Fibroblast of lung (primary cell): ENCODE measurements around the gene MPZL3. TPM values are rescaled to one million over a fixed set of nuclear protein-coding genes. Genes with fewer than 3 reads are reported as not detected.

Source experiments
- DNase-seq, 2 donors: peaks; one replicate each; pipeline versions ENCODE4 v3.0.0 to v3.0.0-alpha.2; 2010; ENCODE audit warnings: low read depth in 2 of 2
- H2AFZ ChIP-seq: 2 replicates; pipeline ENCODE4 v1.5.1; 2012; ENCODE audit warnings: low read length, control low read depth, inconsistent platforms
- H3K27ac ChIP-seq: 2 replicates; pipeline ENCODE4 v1.5.1; 2011; ENCODE audit warnings: low read length, control low read depth; ENCODE audit not compliant: insufficient read depth
- H3K27me3 ChIP-seq: 2 replicates; pipeline ENCODE4 v1.5.1; 2011; ENCODE audit warnings: mild to moderate bottlenecking, low read length; ENCODE audit not compliant: control insufficient read depth, insufficient read depth
- H3K36me3 ChIP-seq: 2 replicates; pipeline ENCODE4 v1.5.1; 2011; ENCODE audit warnings: low read length; ENCODE audit not compliant: control insufficient read depth, insufficient read depth
- H3K4me1 ChIP-seq: 2 replicates; pipeline ENCODE4 v1.5.1; 2011; ENCODE audit warnings: low read length; ENCODE audit not compliant: control insufficient read depth, insufficient read depth; ENCODE audit errors: extremely low read depth
- H3K4me2 ChIP-seq: 2 replicates; pipeline ENCODE4 v1.5.1; 2011; ENCODE audit warnings: low read length, control low read depth; ENCODE audit not compliant: insufficient read depth; ENCODE audit errors: extremely low read depth
- H3K4me3 ChIP-seq, 4 experiments: fragments of 200-600 bp in 1 of 4; sonication (generic) in 1 of 4; replicated peaks in 1 of 4; 2 replicates each; pipeline ENCODE4 v1.5.1; 2011 to 2016; ENCODE audit warnings: low read length in 4 of 4, low read depth in 3 of 4, mild to moderate bottlenecking in 3 of 4, control low read depth in 2 of 4, inconsistent platforms in 1 of 4, mixed read lengths in 1 of 4; ENCODE audit not compliant: insufficient read depth in 1 of 4; ENCODE audit errors: control extremely low read depth in 1 of 4
- H3K79me2 ChIP-seq: 2 replicates; pipeline ENCODE4 v1.5.1; 2012; ENCODE audit warnings: mild to moderate bottlenecking, low read length, inconsistent platforms; ENCODE audit not compliant: control insufficient read depth, insufficient read depth
- H3K9ac ChIP-seq: 2 replicates; pipeline ENCODE4 v1.5.1; 2011; ENCODE audit warnings: mild to moderate bottlenecking, low read length, control low read depth; ENCODE audit not compliant: insufficient read depth
- H3K9me3 ChIP-seq: 2 replicates; pipeline ENCODE4 v1.5.1; 2012; ENCODE audit warnings: low read depth, low read length; ENCODE audit not compliant: control insufficient read depth, insufficient read depth
- H4K20me1 ChIP-seq: 2 replicates; pipeline ENCODE4 v1.5.1; 2011; ENCODE audit warnings: low read length; ENCODE audit not compliant: control insufficient read depth, insufficient read depth; ENCODE audit errors: extremely low read depth
- EZH2 ChIP-seq: IDR thresholded peaks from 2 replicates; pipeline ENCODE4 v1.5.1; 2012; ENCODE audit warnings: low read length, control low read depth, mild to moderate bottlenecking; ENCODE audit errors: missing control alignments
- polyA plus RNA-seq, 2 donors: library from polyadenylated mRNA; depleted of rRNA in 1 of 2; stranded (reverse) in 1 of 2; unstranded in 1 of 2; fragments of >200 nt; gene quantifications; 2 replicates each; pipeline ENCODE4 v1.2.1, GENCODE V29; 2011 to 2012; ENCODE audit warnings: missing spikeins in 1 of 2
- total RNA-seq: library from RNA; depleted of rRNA; stranded (reverse); fragments of >200 nt; gene quantifications from 2 replicates; pipeline ENCODE4 v1.2.1, GENCODE V29; 2014
- TF ChIP-seq, protein P1 (sequence below), 2 donors: IDR thresholded peaks in 1 of 2; conservative IDR thresholded peaks in 1 of 2; 1 replicate in 1 of 2; 2 replicates in 1 of 2; pipeline ENCODE4 v1.5.1; 2011 to 2012; ENCODE audit warnings: low read length in 2 of 2, control low read depth in 1 of 2, inconsistent platforms in 1 of 2, low read depth in 1 of 2, mild to moderate bottlenecking in 1 of 2

Gene MPZL3
- total and polyA plus RNA-seq, 2 donors (not counting 1 experiment from before 2014, with no cell fraction given), result 0.33 to 0.44 TPM

DNA sequence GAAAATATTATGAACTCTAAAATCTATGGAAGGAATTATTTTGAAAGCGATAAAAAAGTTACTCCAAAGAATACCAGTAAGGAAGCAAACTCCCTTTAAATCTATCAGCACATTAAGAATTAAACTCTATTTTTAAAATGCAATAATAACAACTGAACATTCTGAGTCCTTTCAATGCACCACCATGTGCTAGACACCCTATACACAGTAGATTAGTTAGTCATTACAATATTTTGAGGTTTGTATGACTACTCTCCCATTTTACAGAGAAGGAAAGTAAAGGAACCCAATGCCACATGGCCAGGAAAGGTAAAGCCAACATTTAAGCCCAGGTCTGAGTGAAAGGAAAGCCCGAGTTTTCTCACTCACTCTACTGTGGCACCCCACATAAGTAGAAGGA lies 45.1 kb downstream of the MPZL3 start:
- Histone ChIP-seq H3K9me3 (no peaks in the 10 kb centered on the region), H3K27me3 (peaks cover 3% of the 10 kb centered on the region), H3K79me2 (no peaks in the 10 kb centered on the region), H4K20me1 (no peaks in the 10 kb centered on the region), H2AFZ (no peak overlapping the region), H3K4me3 (no peak overlapping the region), H3K36me3 (no peaks in the 10 kb centered on the region), H3K4me1 (no peaks in the 10 kb centered on the region), H3K4me2 (no peak overlapping the region), H3K9ac (no peak overlapping the region), H3K27ac (no peak overlapping the region)
- no peak for DNase-seq
- TF ChIP-seq, protein P1, sequence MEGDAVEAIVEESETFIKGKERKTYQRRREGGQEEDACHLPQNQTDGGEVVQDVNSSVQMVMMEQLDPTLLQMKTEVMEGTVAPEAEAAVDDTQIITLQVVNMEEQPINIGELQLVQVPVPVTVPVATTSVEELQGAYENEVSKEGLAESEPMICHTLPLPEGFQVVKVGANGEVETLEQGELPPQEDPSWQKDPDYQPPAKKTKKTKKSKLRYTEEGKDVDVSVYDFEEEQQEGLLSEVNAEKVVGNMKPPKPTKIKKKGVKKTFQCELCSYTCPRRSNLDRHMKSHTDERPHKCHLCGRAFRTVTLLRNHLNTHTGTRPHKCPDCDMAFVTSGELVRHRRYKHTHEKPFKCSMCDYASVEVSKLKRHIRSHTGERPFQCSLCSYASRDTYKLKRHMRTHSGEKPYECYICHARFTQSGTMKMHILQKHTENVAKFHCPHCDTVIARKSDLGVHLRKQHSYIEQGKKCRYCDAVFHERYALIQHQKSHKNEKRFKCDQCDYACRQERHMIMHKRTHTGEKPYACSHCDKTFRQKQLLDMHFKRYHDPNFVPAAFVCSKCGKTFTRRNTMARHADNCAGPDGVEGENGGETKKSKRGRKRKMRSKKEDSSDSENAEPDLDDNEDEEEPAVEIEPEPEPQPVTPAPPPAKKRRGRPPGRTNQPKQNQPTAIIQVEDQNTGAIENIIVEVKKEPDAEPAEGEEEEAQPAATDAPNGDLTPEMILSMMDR (conservative IDR thresholded peaks at IDR 0.05 in 1 of 2, IDR thresholded peaks at IDR 0.05 in 1 of 2; ENCODE audit: low read depth in 1 of 2, low read length in 2 of 2), result no peak
- no peak for TF ChIP-seq EZH2

DNA sequence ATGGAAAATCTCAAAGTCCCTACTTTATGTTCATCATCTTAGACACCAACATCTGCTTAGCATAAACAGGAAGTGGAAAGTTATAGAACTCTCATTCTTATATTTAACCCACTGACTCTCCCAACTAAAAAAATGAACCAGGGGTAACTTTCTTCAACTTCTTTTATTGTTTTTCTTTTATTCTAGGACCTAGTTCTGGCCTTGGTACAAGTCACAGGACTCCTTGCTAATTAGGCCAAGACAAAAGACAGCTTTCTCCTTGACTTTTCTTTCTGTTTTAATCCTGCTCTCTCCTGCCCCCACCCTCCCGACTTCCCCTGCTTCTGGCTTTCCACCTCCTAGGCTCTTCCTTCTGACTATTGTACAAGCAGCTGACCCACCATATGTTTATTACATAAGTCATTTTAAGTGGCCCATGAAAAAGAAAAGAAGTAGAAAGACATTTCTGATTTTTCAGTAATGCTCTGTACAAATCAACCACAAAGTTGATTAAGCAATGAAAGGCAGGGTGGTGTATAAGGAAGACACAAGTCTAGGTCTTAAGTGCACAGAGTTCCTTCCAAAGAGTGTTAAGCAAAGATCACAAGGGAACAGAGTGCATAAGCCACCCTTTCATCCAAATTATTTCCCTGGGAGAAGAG lies 45.7 kb downstream of the MPZL3 start:
- peaks cover 3% of the 10 kb centered on the region for H3K27me3 ChIP-seq
- no peaks in the 10 kb centered on the region for H3K9me3 ChIP-seq
- DNase-seq, result no peak
- H2AFZ ChIP-seq, result no peak overlapping the region
- H3K27ac ChIP-seq, result no peak overlapping the region
- H4K20me1 ChIP-seq, result no peaks in the 10 kb centered on the region
- H3K79me2 ChIP-seq, result no peaks in the 10 kb centered on the region
- TF ChIP-seq EZH2, result no peak
- TF ChIP-seq, protein P1 (conservative IDR thresholded peaks at IDR 0.05 in 1 of 2, IDR thresholded peaks at IDR 0.05 in 1 of 2; ENCODE audit: low read depth in 1 of 2, low read length in 2 of 2), result no peak
- no peak overlapping the region for H3K4me3 ChIP-seq
- no peak overlapping the region for H3K9ac ChIP-seq
- no peaks in the 10 kb centered on the region for H3K36me3 ChIP-seq
- no peak overlapping the region for H3K4me2 ChIP-seq
- H3K4me1 ChIP-seq, result no peaks in the 10 kb centered on the region

DNA sequence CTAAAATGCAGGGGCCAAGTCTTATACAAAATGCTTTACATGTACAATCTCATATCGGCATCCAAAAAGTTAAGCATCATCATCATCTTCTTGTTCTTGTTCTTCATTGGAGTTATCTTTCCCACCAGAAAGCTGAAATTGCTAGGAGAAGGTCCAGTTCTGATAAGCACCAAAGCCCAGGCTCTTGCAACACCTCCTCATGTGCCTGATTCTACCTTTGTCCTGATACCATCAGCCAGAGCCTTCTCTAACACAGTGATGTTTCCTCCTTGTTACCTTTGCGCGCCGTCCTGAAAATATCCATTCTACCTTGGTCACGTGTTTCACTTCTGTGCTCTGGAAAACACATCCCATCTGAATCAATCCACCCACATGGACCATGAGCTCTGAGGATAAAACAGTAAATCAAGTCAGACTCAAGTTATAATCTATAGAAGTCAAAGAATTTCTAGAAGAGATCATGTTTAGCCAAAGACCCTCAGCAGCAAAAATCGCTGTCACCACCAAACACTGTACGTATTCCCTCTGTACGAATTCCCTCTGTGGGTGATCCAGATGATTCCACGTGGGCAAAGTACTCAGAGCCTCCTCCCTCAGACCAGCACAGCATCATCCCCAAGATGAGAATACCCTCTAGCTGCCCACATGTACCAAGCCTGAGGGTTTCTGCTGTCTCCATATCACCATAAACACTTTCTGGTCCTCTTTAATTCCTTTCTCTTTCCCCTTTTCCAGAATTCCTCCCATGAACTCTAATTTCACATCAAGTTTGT lies 46.4 kb downstream of the MPZL3 start:
- Histone ChIP-seq H3K9ac (no peak overlapping the region), H4K20me1 (no peaks in the 10 kb centered on the region), H3K36me3 (no peaks in the 10 kb centered on the region), H3K4me1 (no peaks in the 10 kb centered on the region), H3K9me3 (no peaks in the 10 kb centered on the region), H3K27ac (no peak overlapping the region), H2AFZ (no peak overlapping the region), H3K79me2 (no peaks in the 10 kb centered on the region), H3K4me2 (no peak overlapping the region), H3K4me3 (no peak overlapping the region), H3K27me3 (peaks cover 3% of the 10 kb centered on the region)
- DNase-seq, result no peak
- no peak for TF ChIP-seq EZH2
- TF ChIP-seq, protein P1 (conservative IDR thresholded peaks at IDR 0.05 in 1 of 2, IDR thresholded peaks at IDR 0.05 in 1 of 2; ENCODE audit: low read depth in 1 of 2, low read length in 2 of 2), result no peak
